ENCODE measurements around the gene BSG.

DNA sequence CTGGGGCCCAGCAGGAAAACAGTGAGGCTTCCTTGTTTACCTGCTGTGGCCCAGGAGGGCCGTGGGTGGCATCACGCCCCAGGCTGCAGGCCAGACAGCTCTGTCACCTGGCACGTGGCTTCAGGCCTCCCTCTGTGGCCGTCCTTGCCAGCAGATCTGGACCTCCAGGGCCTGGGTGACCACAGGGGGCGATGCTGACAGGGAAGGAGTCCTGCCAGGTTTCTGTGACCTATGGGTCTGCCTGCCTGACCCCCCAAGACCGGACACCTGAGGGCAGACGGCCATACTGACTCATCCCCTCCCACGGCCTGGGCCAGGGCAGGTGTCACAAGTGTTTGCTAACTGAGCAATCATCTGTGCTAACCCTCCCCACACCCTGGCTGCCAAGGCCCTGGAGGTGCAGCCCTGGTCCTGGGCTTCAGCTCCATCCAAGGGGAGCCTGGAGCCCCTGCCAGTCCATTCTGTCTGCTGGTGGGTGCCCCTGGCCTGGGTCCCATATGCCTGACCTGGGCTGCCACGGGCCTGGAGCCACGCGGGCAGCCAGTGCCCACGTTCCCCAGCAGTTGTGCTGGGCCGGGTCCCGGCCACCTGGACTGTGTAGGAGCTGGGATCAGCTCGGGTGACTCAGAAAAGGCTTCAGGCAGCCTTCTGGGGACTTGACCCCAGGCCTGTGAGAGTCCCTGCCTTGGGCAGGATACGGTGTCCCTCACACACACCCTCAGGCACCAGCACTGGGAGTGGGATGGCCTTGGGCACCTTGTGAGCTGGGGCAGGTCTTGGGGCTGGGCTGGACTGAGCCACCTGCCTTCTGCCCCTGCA, 37.2 kb upstream of the BSG start:
- no peak for TF ChIP-seq CTCF (IDR thresholded peaks at IDR 0.05; ENCODE audit: poor library complexity)
- no peak for TF ChIP-seq EZH2 (IDR thresholded peaks at IDR 0.05; ENCODE audit: borderline replicate concordance)
- TF ChIP-seq EZH2phosphoT487 (IDR thresholded peaks at IDR 0.05; ENCODE audit: low read depth, severe bottlenecking, unreplicated experiment) = no peak

Measured in hepatocyte (in vitro differentiated cells).